HuH-7.5 (cell line): ENCODE results near the gene FOXJ1.

Source experiments
- DNase-seq: peaks from one replicate; pipeline ENCODE4 v3.0.0; 2011; ENCODE audit warnings: low spot score

FOXJ1 gene

DNA sequence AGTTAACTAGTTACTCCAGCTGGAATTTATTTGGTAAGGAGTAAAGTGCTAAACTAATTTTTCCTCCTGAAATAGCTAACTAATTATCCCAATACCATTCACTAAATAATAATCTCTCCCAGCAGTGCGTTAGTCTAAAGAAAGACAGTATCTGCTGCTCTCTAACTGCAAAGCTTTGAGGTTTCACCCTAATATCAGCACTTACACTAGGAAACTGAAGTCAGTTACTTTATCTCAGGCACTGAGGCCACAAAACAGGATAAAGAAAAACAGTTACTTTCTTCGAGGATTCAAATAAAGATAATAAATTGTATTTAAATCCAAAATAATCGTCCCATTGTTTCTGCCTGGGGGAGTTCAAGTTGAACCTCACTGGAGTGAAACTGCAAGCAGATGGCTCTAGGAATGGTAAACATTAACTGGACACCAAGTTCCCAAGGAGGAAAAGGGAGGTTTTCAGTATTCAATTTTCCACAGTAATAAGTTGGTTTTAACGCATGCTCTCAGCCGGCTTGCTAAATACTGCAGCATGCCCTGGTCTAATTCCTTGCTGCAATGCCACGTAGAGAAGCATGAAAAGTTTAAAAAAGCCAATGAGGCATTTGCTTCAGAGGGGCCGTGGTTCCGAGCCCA lies 20.0 kb upstream of the FOXJ1 start:
- DNase-seq = no peak

DNA sequence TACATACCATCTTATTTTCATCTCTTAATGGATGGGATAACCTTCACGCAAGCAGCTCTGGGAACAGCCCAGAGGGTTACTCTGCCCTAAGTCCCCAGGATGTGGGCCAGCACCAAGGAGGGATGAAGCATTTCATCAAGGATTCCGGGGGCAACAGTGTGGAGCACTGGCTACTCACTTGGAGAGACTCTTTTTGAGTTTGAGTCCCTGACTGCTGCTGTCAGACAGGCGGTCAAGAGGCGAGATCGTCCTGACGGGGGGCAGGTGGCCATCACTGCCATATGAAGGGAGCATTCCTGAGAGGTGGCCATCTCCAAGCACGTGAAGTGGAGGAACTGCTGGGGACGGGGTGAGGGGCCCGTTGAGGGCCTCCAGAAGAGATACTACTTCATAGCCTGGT lies 18.1 kb upstream of the FOXJ1 start:
- DNase-seq = no peak

DNA sequence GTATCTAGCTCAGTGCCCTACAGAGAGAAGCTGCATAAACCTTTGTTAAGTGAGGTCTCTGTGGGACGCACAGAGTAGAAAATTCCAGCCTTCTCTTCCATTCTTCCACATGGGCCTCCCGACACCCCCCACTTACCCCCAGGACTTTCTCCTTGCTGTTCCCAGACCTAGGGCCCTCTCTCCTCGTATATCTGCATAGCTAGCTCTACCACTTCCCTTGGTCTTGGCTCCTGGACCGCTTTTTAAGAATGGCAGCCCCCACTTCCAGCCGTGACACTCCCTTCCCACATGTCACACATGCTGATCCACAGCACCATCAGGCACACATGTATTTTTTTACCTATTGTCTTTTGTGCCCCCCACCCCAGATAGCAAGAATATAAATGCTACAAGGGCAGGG lies 16.7 kb upstream of the FOXJ1 start:
- DNase-seq = no peak

DNA sequence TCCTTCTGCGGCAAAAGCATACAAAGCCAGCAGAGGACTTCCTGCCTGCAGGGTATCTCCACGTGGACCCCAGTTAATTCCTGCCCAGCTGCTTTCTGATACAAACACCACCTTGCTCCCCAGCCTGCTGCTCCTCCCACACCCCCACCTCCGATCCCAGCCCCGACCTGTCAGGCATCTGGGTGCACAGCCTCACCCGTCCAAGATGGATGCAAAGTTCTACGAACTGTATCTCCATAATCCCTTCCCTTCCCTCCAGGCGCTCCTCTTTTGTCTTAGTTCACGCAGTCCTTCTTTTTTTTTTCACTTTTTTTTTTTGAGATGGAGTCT lies 15.6 kb upstream of the FOXJ1 start:
- DNase-seq = no peak

- DNase-seq = no peak
Measured at GRCh38 chr17:76155988-76156661, 15.1 kb upstream of the FOXJ1 start.

GRCh38 chr17:76154936-76155845 lies 14.1 kb upstream of the FOXJ1 start:
- no peak for DNase-seq

GRCh38 chr17:76154292-76154691 lies 13.2 kb upstream of the FOXJ1 start:
- DNase-seq = no peak

GRCh38 chr17:76153640-76154039 lies 12.6 kb upstream of the FOXJ1 start:
- no peak for DNase-seq

- no peak for DNase-seq
Measured at GRCh38 chr17:76153202-76153601, 12.2 kb upstream of the FOXJ1 start.

- no peak for DNase-seq
Measured at GRCh38 chr17:76152591-76152990, 11.5 kb upstream of the FOXJ1 start.

- DNase-seq = no peak
Measured at GRCh38 chr17:76151896-76152454, 10.9 kb upstream of the FOXJ1 start.

DNA sequence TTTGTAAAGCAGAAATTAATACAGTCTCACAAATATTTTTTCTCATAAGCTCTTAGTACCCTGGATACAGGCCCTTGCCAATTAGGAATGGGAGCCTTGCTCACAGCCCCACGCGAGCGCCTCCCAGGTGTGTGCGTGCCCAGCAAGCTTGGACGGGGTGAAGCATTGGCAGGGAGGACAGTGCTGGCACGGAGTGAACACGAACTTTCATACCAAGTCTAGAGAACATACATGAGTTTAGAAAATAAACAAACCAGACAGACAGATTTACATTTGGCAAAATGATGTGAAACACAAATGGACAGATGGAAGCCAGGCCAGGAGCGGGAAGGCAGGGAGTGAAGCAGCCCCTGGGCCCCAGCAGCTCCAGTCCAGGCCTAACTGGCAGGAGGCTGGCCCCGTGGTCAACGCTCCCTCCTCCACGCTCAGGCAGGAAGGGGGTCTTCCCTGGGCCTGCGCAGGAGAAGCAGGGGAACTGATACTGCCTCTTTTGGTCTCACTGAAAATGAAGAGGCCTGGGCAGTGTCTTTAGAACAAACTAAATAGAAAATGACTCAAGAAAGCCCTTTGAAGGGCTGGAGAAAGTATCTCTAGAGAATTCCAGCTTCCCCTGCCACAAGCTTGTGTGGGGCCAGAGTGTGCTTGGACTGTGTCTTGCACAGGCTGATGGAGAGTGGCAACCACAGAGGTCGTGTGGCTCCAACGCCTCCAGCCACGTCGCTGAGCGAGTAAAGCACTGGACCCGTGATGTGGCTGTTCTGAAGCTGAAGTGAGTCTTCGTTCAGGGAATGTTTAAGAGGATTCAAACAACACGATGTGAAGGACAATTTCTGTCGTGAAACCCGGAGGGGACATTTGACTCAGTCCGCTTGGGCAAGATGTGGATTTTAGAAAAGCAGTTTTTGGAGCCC lies 9.9 kb upstream of the FOXJ1 start:
- no peak for DNase-seq

GRCh38 chr17:76149214-76149613 lies 8.2 kb upstream of the FOXJ1 start:
- no peak for DNase-seq

DNA sequence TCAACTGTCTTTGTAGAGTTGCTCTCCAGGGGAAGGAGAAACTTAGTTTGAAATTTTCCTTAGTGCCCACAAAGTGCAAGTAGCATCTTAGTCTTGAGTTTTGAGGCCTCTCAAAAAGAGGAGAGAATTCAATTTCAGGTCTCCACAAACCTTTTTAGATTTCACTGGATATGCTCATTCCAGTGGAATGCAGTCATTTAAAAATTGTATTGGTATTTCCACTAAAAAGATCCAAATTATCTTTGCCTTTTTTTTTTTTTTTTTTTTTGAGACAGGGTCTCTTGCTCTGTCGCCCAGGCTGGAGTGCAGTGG lies 6.9 kb upstream of the FOXJ1 start:
- no peak for DNase-seq

DNA sequence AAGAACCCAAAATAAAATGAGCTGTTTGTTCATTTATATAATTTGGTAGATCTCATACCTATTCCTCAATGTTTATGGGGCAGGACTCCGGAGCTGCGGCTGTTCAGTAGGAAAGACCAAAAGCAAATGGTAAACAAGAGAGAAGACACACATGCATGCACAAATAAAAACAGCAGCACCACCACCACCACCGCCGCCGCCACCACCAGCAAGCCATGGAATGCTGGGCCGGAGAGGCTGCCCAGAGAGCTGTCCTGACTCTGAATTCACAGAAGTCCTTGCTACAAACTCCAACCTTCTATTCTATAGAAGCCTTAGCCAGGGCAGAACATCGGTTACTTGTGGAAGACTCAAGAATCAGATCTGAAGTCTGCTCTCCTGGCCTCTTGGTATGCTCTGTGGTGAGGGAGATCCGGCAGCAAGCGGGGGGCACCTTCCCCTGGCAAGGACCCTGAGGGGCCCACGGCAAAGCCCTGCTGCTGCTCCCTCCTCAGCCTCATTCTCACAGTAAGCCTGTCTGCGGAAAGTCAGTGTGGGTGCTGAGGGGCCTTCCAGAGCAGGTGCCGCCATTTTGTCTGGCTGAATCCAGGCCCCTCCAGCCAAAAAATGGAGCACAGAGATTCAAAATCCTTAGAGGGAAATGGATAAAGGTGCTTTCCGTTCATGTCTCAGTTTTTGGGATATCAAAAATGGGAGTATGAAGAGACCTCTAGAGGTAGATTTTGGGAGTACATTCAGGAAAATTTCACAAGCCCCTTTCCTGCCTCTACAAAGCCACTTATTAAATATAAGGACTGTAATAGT lies 6.4 kb upstream of the FOXJ1 start:
- no peak for DNase-seq

- no peak for DNase-seq
Measured at GRCh38 chr17:76146053-76146851, 5.2 kb upstream of the FOXJ1 start.

DNA sequence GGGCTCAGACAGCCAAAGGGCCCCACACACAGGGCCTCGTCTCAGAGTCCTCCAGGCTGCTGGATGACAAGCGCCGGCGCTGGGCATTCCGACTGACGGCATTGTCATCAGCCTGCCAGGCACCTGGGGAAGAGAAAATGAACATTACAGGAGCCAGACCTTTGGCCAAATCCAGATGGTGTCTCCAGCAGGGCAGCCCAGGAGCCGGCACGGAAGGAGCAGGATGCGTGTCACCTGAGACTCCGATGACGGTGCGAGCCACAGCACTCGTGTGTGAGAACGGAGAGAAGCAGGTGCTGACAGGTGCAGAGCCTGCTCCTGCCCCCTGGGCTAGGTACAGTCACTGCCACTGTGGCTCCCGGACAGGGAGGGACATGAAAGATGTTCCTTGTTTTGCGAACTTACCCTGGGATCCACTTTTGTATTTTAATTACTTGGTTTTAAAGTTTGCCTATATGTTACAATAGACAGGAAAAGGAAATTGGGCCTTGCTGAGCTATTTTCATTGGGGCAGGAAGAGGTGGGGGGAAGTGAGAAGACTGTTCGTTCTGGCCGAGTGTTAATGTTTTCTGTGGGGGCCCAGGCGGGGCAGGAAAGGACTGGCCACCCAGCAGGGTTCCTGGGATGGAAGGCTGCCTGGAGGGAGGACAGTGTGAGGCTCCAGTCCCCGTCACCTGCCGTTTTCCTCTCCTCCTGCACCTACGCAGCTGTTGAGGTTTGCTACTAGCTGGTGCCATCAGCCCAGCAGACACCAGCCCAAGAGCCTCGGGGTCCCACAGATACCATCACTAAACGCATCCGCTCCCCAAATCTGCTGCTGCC lies 4.4 kb upstream of the FOXJ1 start:
- DNase-seq = no peak

DNA sequence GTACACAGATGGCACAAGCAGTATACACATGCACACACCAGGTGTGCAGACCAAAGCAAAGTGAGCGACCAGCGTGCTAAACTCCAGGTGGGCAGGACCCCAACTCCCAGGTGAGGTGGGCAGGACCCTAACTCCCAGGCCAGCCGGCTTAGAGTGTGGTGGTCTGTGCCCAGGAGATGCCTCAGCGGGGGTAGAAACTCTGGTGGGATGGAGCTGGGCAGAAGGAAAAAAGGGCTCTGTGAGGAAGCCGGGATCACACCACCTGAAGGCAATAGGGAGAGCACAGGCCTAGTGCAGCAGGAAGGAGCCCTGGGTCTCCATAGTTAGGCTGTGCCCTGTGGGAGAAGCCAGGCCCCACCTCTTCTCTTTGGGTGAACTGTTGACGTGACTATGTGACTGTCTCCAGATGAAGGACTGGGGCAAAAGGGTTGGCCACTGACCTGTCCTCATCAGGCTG lies 1.6 kb upstream of the FOXJ1 start:
- no peak for DNase-seq

- no peak for DNase-seq
Measured at GRCh38 chr17:76142039-76142584, 1.1 kb upstream of the FOXJ1 start.
